SK-N-SH treated with all-trans-retinoic acid at 6 μM for 48 hours (cell line): ENCODE results near the gene URI1.

Experiments
- ATAC-seq: fragments of 200-7000 bp; cut with Tn5 transposase; 3 replicates; pipeline ENCODE4 v1.9.1; 2020; ENCODE audit warnings: mild to moderate bottlenecking, moderate library complexity
- ARNTL ChIP-seq: fragments of 450-650 bp; formaldehyde crosslinking; IDR thresholded peaks from 2 replicates; pipeline ENCODE4 v1.5.0; 2020; ENCODE audit warnings: low read depth, mild to moderate bottlenecking, moderate library complexity, borderline replicate concordance
- BACH2 ChIP-seq: fragments of 250-450 bp; sonication (Bioruptor Pico); IDR thresholded peaks from 2 replicates; pipeline ENCODE4 v1.9.0; 2021; ENCODE audit warnings: mild to moderate bottlenecking, borderline replicate concordance
- CSDC2 ChIP-seq: fragments of 250-450 bp; sonication (Bioruptor Pico); IDR thresholded peaks from 2 replicates; pipeline ENCODE4 v1.5.0; 2020; ENCODE audit warnings: mild to moderate bottlenecking, moderate library complexity
- ESRRG ChIP-seq: fragments of 250-450 bp; sonication (Bioruptor Pico); IDR thresholded peaks from 2 replicates; pipeline ENCODE4 v1.6.1; 2021; ENCODE audit warnings: mild to moderate bottlenecking
- GLIS3 ChIP-seq: fragments of 250-450 bp; sonication (Bioruptor Pico); IDR thresholded peaks from 2 replicates; pipeline ENCODE4 v1.5.0; 2020; ENCODE audit warnings: mild to moderate bottlenecking, moderate library complexity
- ISL1 ChIP-seq: fragments of 250-450 bp; sonication (Bioruptor Pico); IDR thresholded peaks from 2 replicates; pipeline ENCODE4 v2.1.2; 2022; ENCODE audit warnings: mild to moderate bottlenecking, moderate library complexity
- OSR1 ChIP-seq: fragments of 250-450 bp; sonication (Bioruptor Pico); IDR thresholded peaks from 2 replicates; pipeline ENCODE4 v1.8.0; 2022; ENCODE audit warnings: moderate library complexity, mild to moderate bottlenecking, inconsistent platforms
- POU6F1 ChIP-seq: fragments of 250-450 bp; sonication (Bioruptor Pico); IDR thresholded peaks from 2 replicates; pipeline ENCODE4 v1.8.0; 2021; ENCODE audit warnings: low read depth, mild to moderate bottlenecking, moderate library complexity, borderline replicate concordance
- PPARA ChIP-seq: fragments of 250-450 bp; sonication (Bioruptor Pico); IDR thresholded peaks from 2 replicates; pipeline ENCODE4 v1.5.0; 2020; ENCODE audit warnings: mild to moderate bottlenecking, borderline replicate concordance
- RARB ChIP-seq: fragments of 250-450 bp; sonication (Bioruptor Pico); IDR thresholded peaks from 2 replicates; pipeline ENCODE4 v1.8.0; 2021; ENCODE audit warnings: mild to moderate bottlenecking, moderate library complexity
- SNAI2 ChIP-seq: fragments of 250-450 bp; sonication (Bioruptor Pico); IDR thresholded peaks from 2 replicates; pipeline ENCODE4 v1.5.0; 2020; ENCODE audit warnings: mild to moderate bottlenecking, moderate library complexity
- TCF4 ChIP-seq: fragments of 250-450 bp; sonication (Bioruptor Pico); IDR thresholded peaks from 2 replicates; pipeline ENCODE4 v1.8.0; 2021; ENCODE audit warnings: mild to moderate bottlenecking, moderate library complexity, borderline replicate concordance
- TOX ChIP-seq: fragments of 250-450 bp; sonication (Bioruptor Pico); IDR thresholded peaks from 2 replicates; pipeline ENCODE4 v1.8.0; 2021; ENCODE audit warnings: mild to moderate bottlenecking, moderate library complexity, borderline replicate concordance
- TSHZ2 ChIP-seq: fragments of 250-450 bp; sonication (Bioruptor Pico); IDR thresholded peaks from 2 replicates; pipeline ENCODE4 v1.5.0; 2020; ENCODE audit warnings: mild to moderate bottlenecking, moderate library complexity
- ZC3H10 ChIP-seq: fragments of 250-450 bp; sonication (Bioruptor Pico); IDR thresholded peaks from 2 replicates; pipeline ENCODE4 v1.5.1; 2021; ENCODE audit warnings: mild to moderate bottlenecking, moderate library complexity
- ZFP3 ChIP-seq: fragments of 250-450 bp; sonication (Bioruptor Pico); IDR thresholded peaks from 2 replicates; pipeline ENCODE4 v1.5.0; 2020; ENCODE audit warnings: mild to moderate bottlenecking, moderate library complexity
- ZFP30 ChIP-seq: fragments of 450-650 bp; formaldehyde crosslinking; IDR thresholded peaks from 2 replicates; pipeline ENCODE4 v1.5.0; 2022; ENCODE audit warnings: mild to moderate bottlenecking, moderate library complexity
- ZNF565 ChIP-seq: fragments of 450-650 bp; formaldehyde crosslinking; conservative IDR thresholded peaks from 2 replicates; pipeline ENCODE4 v1.5.0; 2020; ENCODE audit warnings: low read depth, mild to moderate bottlenecking, moderate library complexity
- ZNF70 ChIP-seq: fragments of 450-650 bp; formaldehyde crosslinking; IDR thresholded peaks from 2 replicates; pipeline ENCODE4 v1.5.0; 2020; ENCODE audit warnings: mild to moderate bottlenecking, moderate library complexity
- ZNF8 ChIP-seq: fragments of 450-650 bp; formaldehyde crosslinking; IDR thresholded peaks from 2 replicates; pipeline ENCODE4 v1.5.0; 2020; ENCODE audit warnings: mild to moderate bottlenecking, moderate library complexity
- TF ChIP-seq, protein P1 (sequence below): fragments of 250-450 bp; sonication (Bioruptor Pico); IDR thresholded peaks from 2 replicates; pipeline ENCODE4 v1.5.1; 2021; ENCODE audit warnings: mild to moderate bottlenecking, moderate library complexity
- TF ChIP-seq, protein P2 (sequence below): fragments of 250-450 bp; sonication (Bioruptor Pico); IDR thresholded peaks from 2 replicates; pipeline ENCODE4 v1.8.0; 2020; ENCODE audit warnings: mild to moderate bottlenecking, moderate library complexity, borderline replicate concordance

Gene URI1

DNA sequence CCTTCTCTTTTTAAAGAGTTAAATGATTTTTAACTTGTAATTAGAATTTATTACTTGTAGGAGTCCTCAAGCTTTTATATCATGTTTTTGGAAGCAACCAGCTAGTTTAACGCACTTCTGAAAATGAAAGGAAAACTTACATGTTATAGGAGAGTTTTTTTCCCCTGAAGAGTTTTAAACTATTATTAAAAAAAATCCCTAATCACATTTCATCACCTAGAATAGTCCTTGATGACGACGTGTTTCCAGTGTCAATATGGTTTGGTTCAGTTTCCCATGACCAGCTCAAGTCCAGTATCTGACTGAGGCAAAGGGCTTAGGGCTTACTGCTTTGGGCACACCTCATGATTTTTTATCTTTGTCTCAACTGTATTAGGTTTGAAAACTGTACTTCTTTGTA, 36.0 kb downstream of the URI1 start:
- TF ChIP-seq ZC3H10: no peak
- TF ChIP-seq ZNF70 (CRISPR knock-in tag): no peak
- no peak for TF ChIP-seq GLIS3
- TF ChIP-seq SNAI2: no peak
- no peak for TF ChIP-seq TOX
- TF ChIP-seq, protein P1, sequence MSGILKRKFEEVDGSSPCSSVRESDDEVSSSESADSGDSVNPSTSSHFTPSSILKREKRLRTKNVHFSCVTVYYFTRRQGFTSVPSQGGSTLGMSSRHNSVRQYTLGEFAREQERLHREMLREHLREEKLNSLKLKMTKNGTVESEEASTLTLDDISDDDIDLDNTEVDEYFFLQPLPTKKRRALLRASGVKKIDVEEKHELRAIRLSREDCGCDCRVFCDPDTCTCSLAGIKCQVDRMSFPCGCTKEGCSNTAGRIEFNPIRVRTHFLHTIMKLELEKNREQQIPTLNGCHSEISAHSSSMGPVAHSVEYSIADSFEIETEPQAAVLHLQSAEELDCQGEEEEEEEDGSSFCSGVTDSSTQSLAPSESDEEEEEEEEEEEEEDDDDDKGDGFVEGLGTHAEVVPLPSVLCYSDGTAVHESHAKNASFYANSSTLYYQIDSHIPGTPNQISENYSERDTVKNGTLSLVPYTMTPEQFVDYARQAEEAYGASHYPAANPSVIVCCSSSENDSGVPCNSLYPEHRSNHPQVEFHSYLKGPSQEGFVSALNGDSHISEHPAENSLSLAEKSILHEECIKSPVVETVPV (CRISPR knock-in tag): no peak
- no peak for TF ChIP-seq CSDC2 (CRISPR knock-in tag)
- TF ChIP-seq ZFP30: no peak
- TF ChIP-seq ISL1: no peak
- no peak for TF ChIP-seq PPARA (CRISPR knock-in tag)
- TF ChIP-seq TSHZ2 (CRISPR knock-in tag): no peak
- TF ChIP-seq ZNF565: no peak
- no peak for TF ChIP-seq BACH2 (CRISPR knock-in tag)
- TF ChIP-seq ZNF8 (CRISPR knock-in tag): no peak
- TF ChIP-seq TCF4 (CRISPR knock-in tag): no peak
- no peak for TF ChIP-seq OSR1 (CRISPR knock-in tag)
- TF ChIP-seq RARB (CRISPR knock-in tag): no peak
- TF ChIP-seq ARNTL (CRISPR knock-in tag): no peak
- TF ChIP-seq POU6F1: no peak
- no peak for TF ChIP-seq ZFP3 (CRISPR knock-in tag)
- no peak for ATAC-seq

GRCh38 chr19:29983568-29983967, 41.5 kb downstream of the URI1 start:
- ATAC-seq: no peak
- no peak for TF ChIP-seq PPARA (CRISPR knock-in tag)
- TF ChIP-seq TCF4 (CRISPR knock-in tag): no peak
- no peak for TF ChIP-seq ZNF8 (CRISPR knock-in tag)
- no peak for TF ChIP-seq OSR1 (CRISPR knock-in tag)
- TF ChIP-seq ESRRG (CRISPR knock-in tag): no peak
- TF ChIP-seq, protein P1 (CRISPR knock-in tag): no peak
- no peak for TF ChIP-seq TOX
- TF ChIP-seq TSHZ2 (CRISPR knock-in tag): no peak
- TF ChIP-seq GLIS3: no peak
- no peak for TF ChIP-seq RARB (CRISPR knock-in tag)
- TF ChIP-seq BACH2 (CRISPR knock-in tag): no peak
- TF ChIP-seq SNAI2: no peak

DNA sequence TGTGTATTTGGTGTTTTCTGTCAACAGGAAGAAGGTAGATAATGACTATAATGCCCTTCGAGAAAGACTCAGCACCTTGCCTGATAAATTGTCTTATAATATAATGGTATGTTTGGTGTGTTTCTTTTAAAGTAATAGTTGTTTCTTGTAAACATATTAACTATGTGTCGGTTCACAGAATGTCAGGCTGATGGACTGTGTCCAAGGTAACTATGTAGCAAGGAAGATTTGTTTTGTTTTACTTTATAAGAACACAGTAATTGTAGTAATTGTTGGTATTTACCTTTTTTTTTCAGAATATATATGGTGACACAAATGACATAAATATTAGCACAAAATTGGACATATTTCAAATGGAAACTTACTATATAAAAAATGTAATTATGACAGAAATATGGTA, 43.2 kb downstream of the URI1 start:
- no peak for ATAC-seq
- no peak for TF ChIP-seq BACH2 (CRISPR knock-in tag)
- TF ChIP-seq SNAI2: no peak
- TF ChIP-seq GLIS3: no peak
- no peak for TF ChIP-seq TSHZ2 (CRISPR knock-in tag)
- TF ChIP-seq PPARA (CRISPR knock-in tag): no peak
- TF ChIP-seq, protein P2, sequence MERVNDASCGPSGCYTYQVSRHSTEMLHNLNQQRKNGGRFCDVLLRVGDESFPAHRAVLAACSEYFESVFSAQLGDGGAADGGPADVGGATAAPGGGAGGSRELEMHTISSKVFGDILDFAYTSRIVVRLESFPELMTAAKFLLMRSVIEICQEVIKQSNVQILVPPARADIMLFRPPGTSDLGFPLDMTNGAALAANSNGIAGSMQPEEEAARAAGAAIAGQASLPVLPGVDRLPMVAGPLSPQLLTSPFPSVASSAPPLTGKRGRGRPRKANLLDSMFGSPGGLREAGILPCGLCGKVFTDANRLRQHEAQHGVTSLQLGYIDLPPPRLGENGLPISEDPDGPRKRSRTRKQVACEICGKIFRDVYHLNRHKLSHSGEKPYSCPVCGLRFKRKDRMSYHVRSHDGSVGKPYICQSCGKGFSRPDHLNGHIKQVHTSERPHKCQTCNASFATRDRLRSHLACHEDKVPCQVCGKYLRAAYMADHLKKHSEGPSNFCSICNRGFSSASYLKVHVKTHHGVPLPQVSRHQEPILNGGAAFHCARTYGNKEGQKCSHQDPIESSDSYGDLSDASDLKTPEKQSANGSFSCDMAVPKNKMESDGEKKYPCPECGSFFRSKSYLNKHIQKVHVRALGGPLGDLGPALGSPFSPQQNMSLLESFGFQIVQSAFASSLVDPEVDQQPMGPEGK: no peak
- TF ChIP-seq CSDC2 (CRISPR knock-in tag): no peak
- no peak for TF ChIP-seq OSR1 (CRISPR knock-in tag)
- no peak for TF ChIP-seq ZNF8 (CRISPR knock-in tag)
- TF ChIP-seq ARNTL (CRISPR knock-in tag): no peak
